T-helper 2 cell (primary cell): Measurements from ENCODE around the gene PWP1.

Experiments
- DNase-seq, 5 experiments: peaks; one replicate each; pipeline versions ENCODE4 v3.0.0 to v3.0.0-alpha.2; 2012 to 2022

PWP1 gene

GRCh38 chr12:107736914-107737313 is 51.3 kb downstream of the PWP1 start:
- DNase-seq: no peak

- DNase-seq: no peak
These were observed 62.9 kb downstream of the PWP1 start for GRCh38 chr12:107748472-107748871.

DNA sequence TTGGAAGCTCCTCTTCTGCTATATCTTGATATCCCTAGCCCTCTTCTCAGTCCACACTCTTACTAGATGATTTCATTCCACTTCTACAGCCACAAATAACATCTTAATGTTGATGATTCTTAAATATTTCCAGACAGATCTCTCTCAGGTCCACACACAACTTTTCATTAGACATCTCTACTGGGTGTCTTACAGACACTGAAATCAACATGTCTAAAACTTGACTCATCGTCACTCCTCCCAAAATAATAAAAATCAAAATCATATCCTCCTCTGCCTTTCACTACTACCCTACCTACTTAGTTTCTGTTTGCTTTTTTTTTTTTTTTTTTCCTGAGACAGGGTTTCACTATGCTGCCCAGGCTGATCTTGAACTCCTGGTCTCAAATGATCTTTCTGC is 63.5 kb downstream of the PWP1 start:
- DNase-seq: no peak

DNA sequence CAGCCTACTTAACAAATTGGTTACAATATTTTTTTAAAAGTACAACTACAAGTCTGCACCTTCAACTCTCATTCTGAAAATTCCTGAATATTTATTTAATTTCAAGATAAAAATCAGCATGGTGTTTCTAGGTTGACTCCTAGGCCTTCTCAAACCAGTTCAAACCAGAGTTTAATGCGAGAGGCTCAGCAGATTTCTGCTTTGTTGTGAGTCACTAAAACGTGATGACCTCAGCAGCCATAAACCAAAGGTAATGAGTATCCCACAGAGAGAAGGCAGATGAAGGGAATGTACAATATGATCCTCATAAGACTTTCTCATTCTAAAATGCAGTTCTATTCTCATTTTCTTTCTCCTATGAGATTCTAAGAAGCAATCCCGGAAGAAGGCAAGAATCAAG is 73.8 kb downstream of the PWP1 start:
- peak in 1 of 5 experiments; percentile 83 for DNase-seq

DNA sequence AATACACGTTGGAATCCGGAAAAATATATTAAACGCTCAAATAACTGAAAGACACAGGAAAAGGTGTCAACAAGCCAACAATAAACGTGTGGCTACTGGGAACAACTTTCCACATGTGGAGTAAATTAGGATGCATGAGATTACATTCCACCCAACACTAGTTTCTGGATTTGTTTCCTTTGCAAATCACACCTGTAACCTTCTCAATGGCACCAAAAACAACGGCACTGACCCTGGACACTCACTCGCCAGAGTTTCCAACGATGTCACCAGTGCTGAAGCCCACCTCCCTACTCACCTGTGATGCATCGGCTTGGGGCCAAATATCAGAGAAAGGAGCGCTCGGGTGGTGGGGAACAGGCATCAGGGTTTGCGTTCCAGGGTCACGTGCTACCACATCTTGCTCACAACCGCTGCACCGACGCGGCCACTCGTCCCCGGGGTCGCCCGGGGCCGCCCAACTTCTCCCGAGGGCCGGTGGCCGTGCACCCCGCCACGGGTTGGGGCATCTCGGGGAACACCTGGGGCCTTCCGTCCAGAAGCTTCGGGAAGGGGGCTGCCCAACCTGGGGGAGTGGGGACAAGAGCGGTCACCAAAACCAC is 74.7 kb downstream of the PWP1 start:
- DNase-seq: peak in 3 of 5 experiments; percentile 17 to 65 (median 21)

- peak; percentile 77 to 96 (median 83) for DNase-seq
These were observed 75.4 kb downstream of the PWP1 start, which contains the start of gene PRDM4 for GRCh38 chr12:107760809-107761501. PRDM4 (minus strand) TSS chr12:107761137; CDS start chr12:107760515, 622 bp downstream.

DNA sequence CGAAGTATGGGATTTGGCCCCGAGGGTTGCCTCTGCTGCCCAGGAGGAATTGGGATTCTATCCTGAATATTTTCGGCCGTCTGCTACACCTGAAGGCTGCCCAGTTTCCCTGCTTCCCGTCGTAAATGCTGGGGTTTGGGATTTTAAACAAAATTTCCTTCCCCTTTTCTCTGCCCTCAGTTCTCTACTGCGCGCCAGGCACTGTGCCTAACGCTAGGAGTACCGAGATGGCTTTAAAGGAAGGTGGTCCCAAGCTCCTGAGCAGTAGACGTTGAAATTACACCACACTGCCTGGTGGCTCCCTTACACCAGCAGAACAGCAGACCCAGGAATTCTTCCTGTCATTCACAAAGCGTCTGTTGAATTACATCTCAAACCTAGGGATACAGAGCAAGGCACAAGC is 75.9 kb downstream of the PWP1 start:
- DNase-seq: no peak
